ENCODE measurements around the gene SLC11A2.

DNA sequence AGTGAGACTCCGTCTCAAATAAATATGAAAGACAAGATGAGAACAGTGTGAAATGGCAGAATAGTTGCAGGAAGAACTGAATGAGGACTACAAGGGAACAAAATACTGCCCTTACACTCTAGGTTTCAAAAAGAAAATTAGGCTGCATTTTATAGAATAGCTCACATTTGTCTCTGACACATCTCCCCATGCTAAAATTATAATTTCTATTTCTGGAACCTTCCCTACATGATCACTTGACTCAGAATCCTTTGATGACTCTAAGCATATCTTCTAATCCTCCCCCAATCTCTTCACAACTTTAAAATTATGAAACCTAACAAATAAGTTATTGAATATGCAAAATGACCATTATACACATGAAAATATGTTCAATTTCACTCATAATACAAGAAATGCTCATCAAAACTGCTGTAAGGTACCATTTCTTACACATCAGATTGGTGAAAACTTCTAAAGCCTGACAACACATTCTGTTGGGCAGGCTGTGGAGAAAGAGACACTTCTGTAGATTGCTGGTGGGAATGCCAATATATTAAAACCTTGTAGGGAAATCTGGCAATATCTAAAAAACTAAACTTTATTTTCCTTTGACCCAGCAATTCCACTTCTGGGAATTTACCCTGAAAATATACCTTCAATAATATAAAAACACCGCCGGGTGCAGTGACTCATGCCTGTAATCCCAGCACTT is 78.1 kb downstream of the SLC11A2 start:
- TF ChIP-seq ELF1 (IDR thresholded peaks at IDR 0.05) (no peak), TCF12 (IDR thresholded peaks at IDR 0.05) (no peak), SMC3 (IDR thresholded peaks at IDR 0.05; ENCODE audit: low read depth, low read length) (no peak), POLR2AphosphoS5 (IDR thresholded peaks at IDR 0.05; ENCODE audit: low read depth, low read length) (no peak)
- TF ChIP-seq, protein P1, sequence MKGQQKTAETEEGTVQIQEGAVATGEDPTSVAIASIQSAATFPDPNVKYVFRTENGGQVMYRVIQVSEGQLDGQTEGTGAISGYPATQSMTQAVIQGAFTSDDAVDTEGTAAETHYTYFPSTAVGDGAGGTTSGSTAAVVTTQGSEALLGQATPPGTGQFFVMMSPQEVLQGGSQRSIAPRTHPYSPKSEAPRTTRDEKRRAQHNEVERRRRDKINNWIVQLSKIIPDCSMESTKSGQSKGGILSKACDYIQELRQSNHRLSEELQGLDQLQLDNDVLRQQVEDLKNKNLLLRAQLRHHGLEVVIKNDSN (IDR thresholded peaks at IDR 0.05; ENCODE audit: borderline replicate concordance, low read depth), result no peak
- TF ChIP-seq, protein P2, sequence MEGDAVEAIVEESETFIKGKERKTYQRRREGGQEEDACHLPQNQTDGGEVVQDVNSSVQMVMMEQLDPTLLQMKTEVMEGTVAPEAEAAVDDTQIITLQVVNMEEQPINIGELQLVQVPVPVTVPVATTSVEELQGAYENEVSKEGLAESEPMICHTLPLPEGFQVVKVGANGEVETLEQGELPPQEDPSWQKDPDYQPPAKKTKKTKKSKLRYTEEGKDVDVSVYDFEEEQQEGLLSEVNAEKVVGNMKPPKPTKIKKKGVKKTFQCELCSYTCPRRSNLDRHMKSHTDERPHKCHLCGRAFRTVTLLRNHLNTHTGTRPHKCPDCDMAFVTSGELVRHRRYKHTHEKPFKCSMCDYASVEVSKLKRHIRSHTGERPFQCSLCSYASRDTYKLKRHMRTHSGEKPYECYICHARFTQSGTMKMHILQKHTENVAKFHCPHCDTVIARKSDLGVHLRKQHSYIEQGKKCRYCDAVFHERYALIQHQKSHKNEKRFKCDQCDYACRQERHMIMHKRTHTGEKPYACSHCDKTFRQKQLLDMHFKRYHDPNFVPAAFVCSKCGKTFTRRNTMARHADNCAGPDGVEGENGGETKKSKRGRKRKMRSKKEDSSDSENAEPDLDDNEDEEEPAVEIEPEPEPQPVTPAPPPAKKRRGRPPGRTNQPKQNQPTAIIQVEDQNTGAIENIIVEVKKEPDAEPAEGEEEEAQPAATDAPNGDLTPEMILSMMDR (IDR thresholded peaks at IDR 0.05), result no peak
